GM18520 (cell line): ENCODE data around the gene MVB12B.
"Not testable (repeated sequence)": the region's sequence is repeated elsewhere in the genome, so short reads cannot be mapped to it uniquely, and the experiment has no call there.

Source experiments
- ATAC-seq: cut with Tn5 transposase; IDR thresholded peaks from one replicate; pipeline ENCODE4 v1.9.1; 2021; ENCODE audit not compliant: unreplicated experiment

MVB12B gene

GRCh38 chr9:126527109-126527825 is 200.6 kb downstream of the MVB12B start:
- ATAC-seq = no peak

GRCh38 chr9:126528111-126528510 is 201.5 kb downstream of the MVB12B start:
- ATAC-seq = no peak

- no peak for ATAC-seq
These were observed 202.3 kb downstream of the MVB12B start for GRCh38 chr9:126528915-126529314.

- no peak for ATAC-seq
These were observed 204.5 kb downstream of the MVB12B start for GRCh38 chr9:126531035-126531571.

GRCh38 chr9:126531591-126531990 is 205.0 kb downstream of the MVB12B start:
- no peak for ATAC-seq

DNA sequence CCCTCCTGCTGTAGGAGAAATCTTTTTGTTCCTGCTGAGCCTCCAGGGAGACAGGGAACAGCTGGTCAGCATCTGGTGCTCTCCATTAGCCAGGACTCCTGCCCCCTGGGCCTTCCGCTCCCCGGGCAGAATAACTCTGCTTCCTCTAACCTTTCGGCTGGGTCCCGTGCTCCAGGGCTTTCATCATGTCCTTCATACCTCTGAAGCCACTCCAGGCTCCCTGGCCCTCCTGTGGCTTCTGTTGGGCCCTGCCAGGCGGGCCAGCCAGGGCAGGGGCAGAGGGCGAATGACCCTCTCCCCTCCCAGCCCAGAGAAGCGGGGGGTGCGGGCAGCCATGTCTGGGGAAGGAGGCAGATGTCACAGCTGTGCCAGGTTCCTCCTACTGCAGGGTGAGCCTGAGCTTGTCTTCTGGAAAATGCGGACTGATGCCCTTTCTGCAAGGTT is 205.4 kb downstream of the MVB12B start:
- no peak for ATAC-seq

DNA sequence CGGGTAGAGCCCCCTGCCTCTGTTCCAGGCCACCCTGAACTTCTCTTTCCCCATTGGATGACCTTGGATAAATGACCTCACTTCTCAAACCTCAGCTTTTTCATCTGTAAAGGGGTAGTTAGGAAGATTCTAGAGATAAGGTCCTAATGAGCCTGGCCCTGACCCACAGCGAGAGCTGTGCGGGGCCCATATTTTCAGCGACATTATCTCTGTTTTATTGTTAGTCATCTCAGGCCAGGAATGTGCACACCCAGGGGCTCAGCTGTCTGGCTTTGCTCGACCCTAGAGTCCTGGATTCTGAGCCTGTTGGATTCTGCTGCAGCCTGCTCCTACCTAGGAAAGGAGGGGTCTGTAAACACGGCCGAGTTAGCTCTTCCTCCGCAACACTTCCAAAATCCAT is 205.9 kb downstream of the MVB12B start:
- no peak for ATAC-seq

GRCh38 chr9:126532951-126533925 is 206.6 kb downstream of the MVB12B start:
- no peak for ATAC-seq

GRCh38 chr9:126533926-126534310 is 207.3 kb downstream of the MVB12B start:
- ATAC-seq = no peak

DNA sequence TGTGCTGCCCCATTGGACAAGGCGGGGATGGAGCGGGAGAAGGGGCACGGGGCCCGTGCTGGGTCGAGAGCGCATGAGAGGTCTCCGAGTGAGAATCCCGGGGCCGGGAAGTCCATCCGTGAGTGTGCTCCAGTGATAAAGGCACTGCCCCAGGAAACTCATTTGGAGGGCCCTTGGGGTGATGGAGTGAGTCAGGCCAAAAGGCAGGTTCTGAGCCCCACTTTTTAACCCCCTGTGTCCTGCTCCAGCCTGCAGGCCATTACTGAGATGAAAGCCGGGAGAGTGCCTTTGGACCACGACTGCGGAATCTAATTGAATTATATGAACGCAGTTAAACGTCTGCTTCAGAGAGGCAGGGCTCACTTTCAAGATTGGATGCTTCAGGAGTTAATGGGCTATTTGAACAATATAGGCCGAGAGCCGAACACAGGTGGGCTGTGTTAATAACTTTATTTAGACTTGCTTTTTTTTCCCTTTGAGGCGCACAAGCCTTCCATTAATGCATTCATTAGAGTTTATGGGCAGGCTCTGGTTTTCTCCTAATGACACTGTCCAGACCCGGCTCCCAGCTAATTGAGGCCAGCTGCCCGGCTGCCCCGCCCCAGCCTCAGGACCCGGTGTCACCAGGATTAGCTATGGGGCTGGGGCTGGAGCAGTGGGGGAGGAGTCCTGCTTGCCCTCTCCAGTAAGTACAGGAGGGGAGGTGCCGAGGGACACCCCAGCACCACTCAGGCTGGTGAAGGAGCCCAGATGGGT is 208.0 kb downstream of the MVB12B start:
- no peak for ATAC-seq

GRCh38 chr9:126536131-126536530 is 209.5 kb downstream of the MVB12B start:
- no peak for ATAC-seq

GRCh38 chr9:126536841-126537465 is 210.3 kb downstream of the MVB12B start:
- ATAC-seq = no peak

GRCh38 chr9:126538550-126538949 is 211.9 kb downstream of the MVB12B start:
- ATAC-seq = no peak

- not testable (repeated sequence) for ATAC-seq
These were observed 213.8 kb downstream of the MVB12B start for GRCh38 chr9:126540398-126540797.

DNA sequence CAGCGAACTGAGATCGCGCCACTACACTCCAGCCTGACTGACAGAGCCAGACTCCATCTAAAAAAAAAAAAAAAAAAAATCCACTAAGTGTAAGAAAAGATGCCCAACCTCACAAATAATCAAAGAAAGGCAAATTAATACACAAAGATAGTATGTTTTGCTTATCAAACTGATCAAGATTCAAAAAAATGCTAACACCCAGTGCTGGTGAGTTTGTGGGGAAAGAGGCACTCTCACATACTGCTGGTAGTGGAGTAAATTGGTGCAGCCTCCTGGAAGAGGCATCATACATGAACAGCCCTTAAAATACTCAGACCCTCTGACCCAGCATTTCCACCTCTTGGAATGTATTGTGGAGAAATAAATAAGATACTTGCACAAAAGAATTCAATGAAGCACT is 216.9 kb downstream of the MVB12B start:
- no peak for ATAC-seq

DNA sequence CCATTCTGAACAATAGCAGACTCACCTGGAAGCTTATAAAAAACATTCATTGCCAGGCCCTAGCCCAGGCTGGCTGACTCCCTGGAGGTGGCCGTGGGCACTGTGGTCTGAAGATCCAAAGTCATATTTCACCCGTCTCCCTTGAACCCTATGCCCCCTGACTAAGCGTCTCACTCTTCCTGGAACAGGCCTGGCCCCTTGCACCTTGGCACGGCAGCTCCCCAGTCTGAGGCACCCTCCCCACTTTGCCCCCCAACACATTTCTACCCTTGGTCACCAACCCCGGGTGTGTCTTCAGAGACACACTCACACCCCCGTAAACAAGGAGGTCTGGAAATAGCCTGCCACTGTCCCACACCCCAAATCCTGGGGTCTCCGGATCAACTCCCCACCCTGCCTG is 218.5 kb downstream of the MVB12B start:
- ATAC-seq = no peak

- no peak for ATAC-seq
These were observed 219.4 kb downstream of the MVB12B start for GRCh38 chr9:126546036-126546435.

- no peak for ATAC-seq
These were observed 221.7 kb downstream of the MVB12B start for GRCh38 chr9:126548312-126548711.

DNA sequence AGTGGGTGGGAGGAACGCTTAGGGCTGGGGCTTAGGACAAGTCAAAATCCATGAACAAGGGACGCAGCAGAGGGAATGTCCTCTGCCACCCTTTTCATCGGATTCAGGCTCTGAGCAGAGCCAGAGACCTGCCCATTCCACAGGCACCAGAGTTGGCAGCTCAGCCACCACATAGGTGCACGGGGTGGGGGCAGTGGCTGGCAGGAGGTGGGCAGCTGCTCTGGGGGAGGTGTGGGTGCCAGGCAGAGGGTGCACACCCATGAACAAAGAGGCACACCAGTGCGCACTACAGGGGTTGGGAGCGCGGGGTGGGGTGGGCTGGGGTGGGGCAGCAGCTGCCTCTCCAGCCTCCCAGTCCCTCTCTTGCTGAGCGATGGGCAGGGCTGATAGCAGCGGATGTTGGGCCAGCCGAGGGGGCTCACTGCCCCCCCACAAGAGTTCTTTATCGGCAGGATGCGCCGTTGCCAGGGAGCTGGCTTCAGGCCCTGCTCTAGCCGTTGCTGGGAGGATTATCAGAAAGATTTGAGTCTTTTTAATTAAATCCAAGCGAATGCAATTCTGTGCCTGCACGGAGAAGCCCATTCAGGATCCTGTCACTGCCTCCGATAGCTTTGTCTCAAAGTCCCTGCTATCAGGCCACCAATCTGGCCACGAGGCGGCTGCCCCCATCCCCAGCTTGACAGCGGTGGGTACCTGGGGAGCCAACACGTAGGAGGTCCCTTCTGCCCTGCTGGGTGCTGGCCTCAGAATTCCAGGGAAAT is 222.8 kb downstream of the MVB12B start:
- no peak for ATAC-seq

- no peak for ATAC-seq
These were observed 224.3 kb downstream of the MVB12B start for GRCh38 chr9:126550891-126551351.
